MM.1S (cell line): ENCODE results near the gene RERE.

ENCODE experiments used
- DNase-seq: peaks from one replicate; pipeline ENCODE4 v3.0.0-alpha.2; 2015
- H2AFZ ChIP-seq: fragments of 300-600 bp; sonication (generic); 2 replicates; pipeline ENCODE4 v1.6.0; 2016; ENCODE audit warnings: antibody characterized with exemption, low read length
- H3F3A ChIP-seq: fragments of 300-600 bp; sonication (generic); 2 replicates; pipeline ENCODE4 v1.6.1; 2016; ENCODE audit warnings: mild to moderate bottlenecking, antibody characterized with exemption, low read length, moderate library complexity, mixed read lengths; ENCODE audit not compliant: insufficient read depth
- H3K27ac ChIP-seq: fragments of 300-600 bp; sonication (generic); 2 replicates; pipeline ENCODE4 v1.5.1; 2016; ENCODE audit warnings: mild to moderate bottlenecking, low read length
- H3K27me3 ChIP-seq: fragments of 300-600 bp; sonication (generic); replicated peaks from 2 replicates; pipeline ENCODE4 v1.6.0; 2016; ENCODE audit warnings: low read length; ENCODE audit not compliant: insufficient read depth
- H3K36me3 ChIP-seq: fragments of 300-600 bp; sonication (generic); replicated peaks from 2 replicates; pipeline ENCODE4 v1.6.1; 2016; ENCODE audit warnings: mild to moderate bottlenecking, low read length, mixed read lengths; ENCODE audit not compliant: insufficient read depth
- H3K4me1 ChIP-seq: fragments of 300-600 bp; sonication (generic); 2 replicates; pipeline ENCODE4 v1.6.1; 2016; ENCODE audit warnings: low read length, mixed read lengths
- H3K4me2 ChIP-seq: fragments of 300-600 bp; sonication (generic); 2 replicates; pipeline ENCODE4 v1.6.0; 2016; ENCODE audit warnings: low read depth, low read length
- H3K4me3 ChIP-seq: fragments of 300-600 bp; sonication (generic); 2 replicates; pipeline ENCODE4 v1.5.1; 2016; ENCODE audit warnings: low read length, mixed read lengths
- H3K79me2 ChIP-seq: fragments of 300-600 bp; sonication (generic); 2 replicates; pipeline ENCODE4 v1.6.1; 2016; ENCODE audit warnings: mixed run types, low read length, mixed read lengths
- H3K9ac ChIP-seq: fragments of 300-600 bp; sonication (generic); 2 replicates; pipeline ENCODE4 v1.6.1; 2016; ENCODE audit warnings: low read length, mixed read lengths
- H3K9me2 ChIP-seq: fragments of 300-600 bp; sonication (generic); replicated peaks from 2 replicates; pipeline ENCODE4 v1.6.1; 2016; ENCODE audit warnings: mild to moderate bottlenecking, low read length, mixed read lengths; ENCODE audit not compliant: insufficient read depth
- H3K9me3 ChIP-seq: fragments of 300-600 bp; sonication (generic); replicated peaks from 2 replicates; pipeline ENCODE4 v1.6.1; 2016; ENCODE audit warnings: mild to moderate bottlenecking, low read length, mixed read lengths; ENCODE audit not compliant: insufficient read depth
- H4K20me1 ChIP-seq: fragments of 300-600 bp; sonication (generic); 2 replicates; pipeline ENCODE4 v1.6.1; 2016; ENCODE audit warnings: mild to moderate bottlenecking, low read length, moderate library complexity, mixed read lengths; ENCODE audit not compliant: insufficient read depth
- CTCF ChIP-seq: fragments of 300-600 bp; sonication (generic); IDR thresholded peaks from 2 replicates; pipeline ENCODE4 v1.5.1; 2016; ENCODE audit warnings: antibody characterized with exemption, low read length, mixed read lengths
- EZH2 ChIP-seq: fragments of 300-600 bp; sonication (generic); optimal IDR thresholded peaks from 2 replicates; pipeline ENCODE3; 2017; ENCODE audit warnings: low read depth, mild to moderate bottlenecking, antibody characterized with exemption, low read length, mixed read lengths
- EZH2phosphoT487 ChIP-seq: fragments of 300-600 bp; sonication (generic); IDR thresholded peaks from 2 replicates; pipeline ENCODE4 v1.6.1; 2018; ENCODE audit warnings: antibody characterized with exemption, low read length

RERE gene

GRCh38 chr1:8539683-8540082 lies 277.8 kb downstream of the RERE start:
- Histone ChIP-seq H3K9ac (no peak overlapping the region), H3K4me3 (no peak overlapping the region), H3F3A (no peaks in the 10 kb centered on the region), H3K4me2 (no peak overlapping the region), H3K9me2 (no peaks in the 10 kb centered on the region), H3K79me2 (no peaks in the 10 kb centered on the region), H3K9me3 (no peaks in the 10 kb centered on the region), H3K4me1 (no peaks in the 10 kb centered on the region), H4K20me1 (no peaks in the 10 kb centered on the region), H3K27ac (no peak overlapping the region), H2AFZ (no peak overlapping the region), H3K36me3 (no peaks in the 10 kb centered on the region), H3K27me3 (no peaks in the 10 kb centered on the region)
- TF ChIP-seq CTCF = no peak
- no peak for TF ChIP-seq EZH2
- no peak for TF ChIP-seq EZH2phosphoT487
- no peak for DNase-seq

GRCh38 chr1:8538502-8538901 lies 278.9 kb downstream of the RERE start:
- H3K9ac ChIP-seq = no peak overlapping the region
- no peak overlapping the region for H3K27ac ChIP-seq
- H4K20me1 ChIP-seq = no peaks in the 10 kb centered on the region
- H3F3A ChIP-seq = no peaks in the 10 kb centered on the region
- H3K4me3 ChIP-seq = no peak overlapping the region
- H2AFZ ChIP-seq = no peak overlapping the region
- H3K79me2 ChIP-seq = no peaks in the 10 kb centered on the region
- no peaks in the 10 kb centered on the region for H3K9me2 ChIP-seq
- H3K4me1 ChIP-seq = no peaks in the 10 kb centered on the region
- H3K27me3 ChIP-seq = no peaks in the 10 kb centered on the region
- no peak for DNase-seq
- H3K36me3 ChIP-seq = no peaks in the 10 kb centered on the region
- H3K9me3 ChIP-seq = no peaks in the 10 kb centered on the region
- H3K4me2 ChIP-seq = no peak overlapping the region
- TF ChIP-seq CTCF (no peak), EZH2phosphoT487 (no peak), EZH2 (no peak)

GRCh38 chr1:8537991-8538390 lies 279.4 kb downstream of the RERE start:
- Histone ChIP-seq H2AFZ (no peak overlapping the region), H3K4me2 (no peak overlapping the region), H3K27me3 (no peaks in the 10 kb centered on the region), H4K20me1 (no peaks in the 10 kb centered on the region), H3K4me1 (no peaks in the 10 kb centered on the region), H3K36me3 (no peaks in the 10 kb centered on the region), H3K27ac (no peak overlapping the region), H3K9me2 (no peaks in the 10 kb centered on the region), H3F3A (no peaks in the 10 kb centered on the region), H3K9me3 (no peaks in the 10 kb centered on the region), H3K79me2 (no peaks in the 10 kb centered on the region), H3K9ac (no peak overlapping the region), H3K4me3 (no peak overlapping the region)
- DNase-seq = no peak
- TF ChIP-seq EZH2phosphoT487 = no peak
- TF ChIP-seq EZH2 = no peak
- TF ChIP-seq CTCF = no peak
